Measurements from ENCODE around the gene TPRX2. TPM values are rescaled to one million over a fixed set of nuclear protein-coding genes. Genes with fewer than 3 reads are reported as not detected.
"Not testable (repeated sequence)": the region's sequence is repeated elsewhere in the genome, so short reads cannot be mapped to it uniquely, and the experiment has no call there.

The TPRX2 gene
- total RNA-seq: not detected

GRCh38 chr19:47858646-47859285 is at the start of gene TPRX2:
TSS of gene TPRX2 (plus strand) at chr19:47859235. CDS start at chr19:47859247, 12 bp downstream.
- not testable (repeated sequence) for ATAC-seq

- ATAC-seq: peak; percentile 71
Measured at GRCh38 chr19:47813304-47813994, 45.6 kb upstream of the TPRX2 start.

- ATAC-seq: no peak
Measured at GRCh38 chr19:47813995-47814328, 45.1 kb upstream of the TPRX2 start.

- ATAC-seq: not testable (repeated sequence)
Measured at GRCh38 chr19:47816270-47816669, 42.8 kb upstream of the TPRX2 start.

- ATAC-seq: not testable (repeated sequence)
Measured at GRCh38 chr19:47818221-47818620, 40.8 kb upstream of the TPRX2 start.

- ATAC-seq: no peak
Measured at GRCh38 chr19:47819858-47820257, 39.2 kb upstream of the TPRX2 start.

GRCh38 chr19:47820410-47820809 is 38.6 kb upstream of the TPRX2 start:
- no peak for ATAC-seq

- ATAC-seq: no peak
Measured at GRCh38 chr19:47821460-47822020, 37.5 kb upstream of the TPRX2 start, which contains the start of gene CRX. TSS of gene CRX (plus strand) at chr19:47821937. CDS start at chr19:47834444, 12,507 bp downstream.

GRCh38 chr19:47824396-47824795 is 34.6 kb upstream of the TPRX2 start:
- no peak for ATAC-seq

GRCh38 chr19:47826800-47827199 is 32.2 kb upstream of the TPRX2 start:
- no peak for ATAC-seq

GRCh38 chr19:47832723-47833122 is 26.3 kb upstream of the TPRX2 start:
- no peak for ATAC-seq

GRCh38 chr19:47836038-47836437 is 23.0 kb upstream of the TPRX2 start:
- ATAC-seq: no peak

- peak; percentile 23 for ATAC-seq
Measured at GRCh38 chr19:47839411-47839810, 19.6 kb upstream of the TPRX2 start.

- no peak for ATAC-seq
Measured at GRCh38 chr19:47839913-47840312, 19.1 kb upstream of the TPRX2 start.

GRCh38 chr19:47842941-47843340 is 16.1 kb upstream of the TPRX2 start:
- no peak for ATAC-seq

GRCh38 chr19:47848425-47848822 is 10.6 kb upstream of the TPRX2 start:
- no peak for ATAC-seq

GRCh38 chr19:47848823-47849473 is 10.1 kb upstream of the TPRX2 start:
- no peak for ATAC-seq

- ATAC-seq: no peak
Measured at GRCh38 chr19:47853003-47853402, 6.0 kb upstream of the TPRX2 start.

- no peak for ATAC-seq
Measured at GRCh38 chr19:47854459-47854858, 4.6 kb upstream of the TPRX2 start.

- ATAC-seq: peak; percentile 38
Measured at GRCh38 chr19:47858231-47858630, 804 bp upstream of the TPRX2 start.

GRCh38 chr19:47859838-47860237 is 803 bp downstream of the TPRX2 start:
- peak; percentile 31 for ATAC-seq

- ATAC-seq: no peak
Measured at GRCh38 chr19:47860602-47861297, 1.7 kb downstream of the TPRX2 start.

GRCh38 chr19:47861630-47862029 is 2.6 kb downstream of the TPRX2 start:
- ATAC-seq: no peak
